DMS153 treated with DMSO at 0.1 percent for 48 hours (cell line): ENCODE data around the gene VPS37B.

Experiments
- DNase-seq: peaks from one replicate; lab custom pipeline; 2025; ENCODE audit not compliant: unreplicated experiment; lab: John Stamatoyannopoulos, UW

VPS37B gene

DNA sequence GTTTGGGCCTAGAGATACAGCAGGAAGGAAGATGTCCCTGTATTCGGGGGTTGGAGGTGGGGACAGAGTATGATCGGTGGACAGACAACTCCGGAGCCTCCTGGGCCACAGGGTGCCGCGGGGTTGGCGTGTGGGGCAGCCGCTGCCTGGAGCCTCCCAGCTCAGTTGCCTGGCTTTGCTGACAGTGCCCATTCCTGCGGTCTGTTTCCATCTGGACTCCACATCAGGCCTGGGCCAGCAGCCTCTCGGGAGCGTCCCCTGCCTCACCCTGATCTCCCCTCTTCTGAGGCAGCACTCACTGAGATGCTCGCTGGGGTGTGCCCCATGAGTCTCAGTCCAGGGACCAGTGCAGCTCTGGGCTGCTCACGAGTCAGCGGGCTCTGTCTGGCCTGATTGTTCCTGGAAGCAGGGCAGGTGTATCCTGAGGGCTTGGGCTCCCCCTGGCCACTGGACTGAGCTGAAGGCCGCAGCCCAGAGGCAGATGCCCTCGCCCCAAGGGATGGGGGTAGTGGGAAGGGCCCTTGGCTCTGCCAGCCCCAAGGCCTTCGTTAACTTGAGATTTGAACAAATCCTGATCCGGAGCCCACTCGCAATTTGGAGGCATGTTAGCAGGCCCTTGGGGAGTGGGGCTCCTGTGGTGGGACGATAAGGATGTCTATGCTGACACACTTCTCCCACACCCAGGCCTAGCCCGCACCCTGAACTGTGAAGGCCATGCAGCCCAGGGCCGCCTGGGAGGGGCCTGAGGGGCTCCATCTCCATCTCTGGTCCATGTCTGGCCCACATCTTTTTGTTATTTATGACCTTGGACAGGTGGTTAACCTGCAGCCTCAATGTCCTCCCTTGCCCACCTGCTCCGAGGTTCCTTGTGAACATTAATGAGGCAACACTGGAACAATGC is 53.2 kb downstream of the VPS37B start:
- no peak for DNase-seq

GRCh38 chr12:122841544-122842321 is 54.2 kb downstream of the VPS37B start:
- no peak for DNase-seq

DNA sequence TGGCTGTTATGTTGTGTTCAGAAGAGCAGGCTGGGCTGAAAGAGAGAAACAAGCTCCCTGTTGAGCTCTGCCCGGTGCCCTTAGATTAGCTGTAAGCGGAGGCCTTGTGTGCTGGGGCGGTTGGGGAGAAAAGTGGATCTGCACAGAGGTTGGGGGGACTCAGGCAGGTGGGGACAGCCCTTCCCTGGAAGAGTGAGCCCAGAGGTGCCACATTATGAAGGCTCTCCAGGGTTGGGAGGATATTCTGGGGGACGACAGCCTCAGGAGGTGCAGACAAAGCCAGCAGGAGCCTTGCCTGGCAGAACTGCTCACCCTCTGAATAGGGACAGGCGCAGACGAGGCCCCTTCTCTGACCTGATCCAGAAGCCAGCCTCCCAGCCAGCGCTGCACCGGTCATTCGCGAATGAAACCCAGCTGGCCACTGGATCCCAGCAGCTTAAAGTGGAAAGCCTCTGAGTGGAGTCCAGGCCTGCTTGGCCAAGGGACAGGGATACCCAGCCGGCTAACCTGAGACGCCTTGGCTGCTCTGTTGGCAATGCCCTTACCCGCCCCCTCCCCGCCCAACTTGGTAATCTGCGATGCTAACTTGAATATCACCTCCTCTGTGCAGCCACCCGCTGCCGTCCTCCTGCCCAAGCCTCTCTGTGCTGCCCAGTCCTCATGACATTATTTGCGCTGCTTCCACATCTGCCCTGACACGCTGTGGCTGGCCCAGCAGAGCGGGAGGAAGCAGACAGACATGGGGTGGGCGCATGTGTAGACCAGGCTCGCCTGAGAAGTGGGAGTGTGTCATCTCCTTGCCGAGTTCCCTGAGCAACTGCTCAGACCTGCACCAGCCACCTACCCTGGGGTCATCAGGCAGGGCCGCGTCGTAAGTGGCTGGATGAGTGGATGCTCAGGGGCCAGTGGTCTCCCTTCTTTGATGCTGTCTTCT is 55.1 kb downstream of the VPS37B start:
- no peak for DNase-seq

DNA sequence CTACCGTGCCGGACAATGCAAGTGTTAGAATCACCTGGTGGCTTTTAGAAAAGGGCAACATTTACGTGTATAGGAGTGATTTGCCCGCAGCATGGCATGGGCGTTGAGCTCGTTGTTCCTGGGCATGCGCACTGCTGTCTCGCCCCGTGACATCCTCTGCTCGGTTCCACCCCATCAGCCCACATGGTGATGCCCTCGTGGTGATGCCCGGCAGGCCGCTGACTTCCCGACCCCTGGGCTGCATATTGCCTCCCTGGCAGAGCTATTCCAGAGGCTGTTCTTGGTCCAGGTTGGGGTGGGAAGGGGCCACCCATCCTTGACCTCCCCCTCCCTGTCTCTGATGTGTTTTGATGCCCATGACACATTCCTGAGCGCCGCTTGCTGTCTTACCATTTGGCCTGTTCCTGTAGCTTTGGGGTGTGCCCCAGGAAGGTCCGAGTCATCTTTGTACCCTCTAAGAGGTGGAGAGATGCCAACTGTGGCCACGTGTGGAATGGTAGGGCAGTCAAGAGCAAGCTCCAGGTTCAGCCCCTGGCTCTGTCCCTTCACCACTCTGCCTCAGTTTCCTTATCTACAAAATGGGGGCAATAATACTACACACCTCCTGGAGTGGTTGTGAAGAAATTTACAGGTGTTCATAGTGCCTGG is 55.9 kb downstream of the VPS37B start:
- DNase-seq, result no peak

- no peak for DNase-seq
Measured at GRCh38 chr12:122838841-122839240, 57.1 kb downstream of the VPS37B start.

DNA sequence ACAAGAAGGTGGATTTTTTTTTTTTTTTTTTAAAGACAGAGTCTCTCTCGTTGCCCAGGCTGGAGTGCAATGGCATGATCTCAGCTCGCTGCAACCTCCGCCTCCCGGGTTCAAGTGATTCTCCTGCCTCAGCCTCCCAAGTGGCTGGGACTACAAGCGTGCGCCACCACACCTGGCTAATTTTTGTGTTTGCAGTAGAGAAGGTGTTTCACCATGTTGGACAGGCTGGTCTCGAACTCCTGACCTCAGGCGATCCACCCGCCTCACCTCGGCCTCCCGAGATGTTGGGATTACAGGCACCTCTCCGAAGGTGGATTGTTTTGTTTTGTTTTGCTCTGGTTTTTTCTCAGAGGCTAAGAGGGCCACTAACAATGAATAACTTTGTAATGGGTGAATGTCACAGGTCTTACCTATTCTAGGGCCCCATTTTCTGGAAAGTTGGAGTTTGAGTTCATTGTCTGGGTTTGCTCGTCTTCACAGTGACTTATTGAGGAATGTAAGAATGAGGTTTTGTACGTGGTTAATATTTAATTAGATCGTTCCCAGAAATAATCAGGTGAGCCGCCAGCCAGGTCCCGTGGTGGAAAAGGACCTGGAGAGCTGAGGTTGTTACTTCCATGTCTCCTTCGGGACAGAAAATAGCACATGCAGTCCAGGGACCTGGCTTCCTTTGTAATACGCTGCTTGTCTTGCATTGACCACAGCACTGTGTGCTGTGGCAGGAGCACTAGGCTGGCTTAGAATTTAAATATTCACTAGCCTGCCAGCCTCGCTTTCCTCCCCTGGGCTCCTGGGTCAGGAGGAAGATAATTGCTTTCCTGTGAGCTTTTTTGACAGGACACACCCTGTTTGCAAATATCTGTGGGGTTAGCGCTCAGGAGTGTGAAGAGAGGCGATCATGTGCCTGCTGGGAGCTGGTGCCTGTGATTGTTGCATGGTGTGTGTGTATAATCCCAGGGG is 58.3 kb downstream of the VPS37B start:
- DNase-seq, result peak; percentile 91

GRCh38 chr12:122836027-122836921 is 59.6 kb downstream of the VPS37B start:
- DNase-seq, result peak; percentile 37

GRCh38 chr12:122835750-122836026 is 60.2 kb downstream of the VPS37B start:
- DNase-seq, result no peak

DNA sequence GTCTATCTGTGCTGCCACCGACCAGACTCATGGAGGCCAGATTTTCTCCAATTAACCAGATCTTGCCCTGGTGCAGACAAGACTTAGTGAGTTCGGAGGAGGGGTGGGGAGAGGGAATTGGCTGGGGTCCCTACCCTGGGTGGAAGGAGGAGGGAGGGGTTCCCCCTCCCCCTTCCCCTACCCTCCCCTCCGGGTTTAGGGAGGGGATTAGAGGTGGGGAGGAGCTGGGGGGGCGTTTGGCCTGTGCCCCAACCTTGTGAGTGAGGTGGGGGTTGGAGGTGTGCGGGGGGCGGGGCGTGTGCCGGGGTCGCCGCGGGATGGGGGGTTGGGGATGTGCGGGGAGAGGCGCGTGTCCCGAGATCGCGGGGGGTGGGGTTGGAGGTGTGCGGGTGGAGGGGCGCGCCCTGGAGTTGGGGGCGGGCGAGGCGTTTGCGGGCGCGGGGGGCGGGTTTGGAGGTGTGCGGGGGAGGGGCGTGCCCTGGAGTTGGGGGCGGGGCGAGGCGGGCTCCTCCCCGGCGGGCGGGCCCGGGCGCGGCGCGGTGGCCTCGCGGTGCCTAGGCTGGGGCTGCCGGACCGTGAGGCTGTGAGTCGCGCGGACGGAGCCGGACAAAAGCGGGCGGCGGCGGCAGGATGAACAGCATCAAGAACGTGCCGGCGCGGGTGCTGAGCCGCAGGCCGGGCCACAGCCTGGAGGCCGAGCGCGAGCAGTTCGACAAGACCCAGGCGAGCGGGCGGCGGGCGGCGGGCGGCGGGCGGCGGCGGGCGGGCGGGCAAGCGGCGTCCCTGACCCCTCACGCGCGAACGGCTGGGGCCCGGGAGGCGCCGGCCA is 60.8 kb downstream of the VPS37B start, which contains the start of gene HIP1R:
Gene HIP1R (plus strand): TSS at position 537 of the 829 bp plus-strand sequence. CDS start 94 bp downstream, at position 631.
- no peak for DNase-seq

GRCh38 chr12:122834104-122834920 is 61.6 kb downstream of the VPS37B start:
- DNase-seq, result peak; percentile 73

- DNase-seq, result no peak
Measured at GRCh38 chr12:122830517-122831214, 65.3 kb downstream of the VPS37B start.

GRCh38 chr12:122827258-122827657 is 68.7 kb downstream of the VPS37B start:
- DNase-seq, result no peak

- no peak for DNase-seq
Measured at GRCh38 chr12:122825773-122826724, 69.9 kb downstream of the VPS37B start.

DNA sequence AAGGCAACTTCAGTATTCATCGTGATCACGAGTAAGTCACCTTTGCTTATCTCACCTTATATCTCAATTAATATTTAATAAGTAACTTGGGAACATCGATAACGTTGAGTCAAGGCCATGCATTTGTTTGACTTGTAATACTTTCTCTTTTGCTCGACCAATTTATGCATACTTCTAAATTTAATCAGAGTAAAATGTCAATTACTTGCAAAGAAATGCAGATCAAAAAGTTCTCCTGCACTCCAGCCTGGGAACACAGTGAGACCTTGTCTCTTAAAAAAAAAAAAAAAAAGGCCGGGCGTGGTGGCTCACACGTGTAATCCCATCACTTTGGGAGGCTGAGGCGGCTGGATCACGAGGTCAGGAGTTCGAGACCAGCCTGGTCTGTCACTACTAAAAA is 72.5 kb downstream of the VPS37B start:
- no peak for DNase-seq

DNA sequence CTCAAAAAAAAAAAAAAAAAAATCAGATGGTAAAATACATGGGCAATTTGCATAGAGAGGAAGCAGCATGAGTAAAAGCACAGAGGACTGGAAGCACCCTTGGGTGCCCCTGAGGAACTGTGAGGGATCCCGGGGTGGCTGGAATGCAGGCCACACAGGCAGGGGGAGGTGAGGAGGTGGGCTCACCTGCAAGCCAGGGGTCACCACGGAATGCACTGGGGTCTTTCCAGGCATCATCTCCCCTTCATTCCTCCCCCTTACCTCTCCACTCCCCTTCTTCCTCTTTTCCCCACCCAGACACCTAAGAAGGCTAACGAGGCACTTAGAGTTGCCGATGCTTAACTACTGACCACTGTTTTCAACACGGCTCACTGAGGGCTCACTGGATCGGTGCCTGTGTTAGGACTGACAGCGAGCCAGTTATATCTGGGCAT is 75.1 kb downstream of the VPS37B start:
- DNase-seq, result no peak
